Prostate gland (tissue), 2 donors: ENCODE data around the gene U2SURP.

Source experiments
- CTCF ChIP-seq, 4 experiments: fragments of 200-600 bp in 2 of 4; fragments of 450-650 bp in 2 of 4; sonication (generic) in 2 of 4; IDR thresholded peaks; 1 replicate in 3 of 4; 2 replicates in 1 of 4; pipeline ENCODE4 v1.5.1; 2016 to 2019; ENCODE audit warnings: antibody characterized with exemption in 4 of 4, mild to moderate bottlenecking in 2 of 4, moderate library complexity in 2 of 4
- POLR2A ChIP-seq: fragments of 450-650 bp; IDR thresholded peaks from one replicate; pipeline ENCODE4 v1.6.1; 2016; ENCODE audit warnings: antibody characterized with exemption, mild to moderate bottlenecking

GRCh38 chr3:142961539-142961938 lies 39.8 kb upstream of the U2SURP start:
- TF ChIP-seq CTCF (IDR thresholded peaks at IDR 0.05) (no peak), POLR2A (no peak)
